Gastrocnemius medialis (tissue), 4 donors: Measurements from ENCODE around the gene MBNL1.

Source experiments
- POLR2A ChIP-seq, 2 donors: fragments of 450-650 bp; IDR thresholded peaks; one replicate each; pipeline ENCODE4 v1.6.1; 2017; ENCODE audit warnings: antibody characterized with exemption in 2 of 2, mild to moderate bottlenecking in 2 of 2, moderate library complexity in 2 of 2
- TF ChIP-seq, protein P1 (sequence below), 5 experiments: fragments of 450-650 bp in 3 of 5; fragments of 200-600 bp in 2 of 5; sonication (generic) in 2 of 5; IDR thresholded peaks in 4 of 5; conservative IDR thresholded peaks in 1 of 5; 1 replicate in 4 of 5; 2 replicates in 1 of 5; pipeline ENCODE4 v1.5.1; 2016 to 2019; ENCODE audit warnings: antibody characterized with exemption in 5 of 5, mild to moderate bottlenecking in 3 of 5, moderate library complexity in 3 of 5

DNA sequence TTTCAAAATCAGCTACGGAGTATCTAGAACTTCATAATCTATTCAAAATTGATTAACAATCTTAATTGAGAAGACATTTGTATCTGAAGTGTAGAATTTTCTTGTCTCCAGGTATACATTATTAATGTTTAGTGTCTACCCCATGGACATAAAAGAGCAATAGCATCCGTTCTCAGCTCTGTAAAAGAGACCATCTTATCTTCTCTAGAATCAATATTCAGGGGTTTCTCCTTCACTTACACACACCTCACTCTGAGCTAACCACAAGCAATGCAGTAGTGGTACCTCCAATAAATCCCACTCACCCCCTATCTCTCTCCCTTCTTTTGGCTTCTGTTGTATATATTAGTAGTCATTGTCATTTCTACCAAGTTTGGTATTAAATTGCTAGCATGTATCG lies 16.2 kb downstream of the MBNL1 start:
- TF ChIP-seq, protein P1, sequence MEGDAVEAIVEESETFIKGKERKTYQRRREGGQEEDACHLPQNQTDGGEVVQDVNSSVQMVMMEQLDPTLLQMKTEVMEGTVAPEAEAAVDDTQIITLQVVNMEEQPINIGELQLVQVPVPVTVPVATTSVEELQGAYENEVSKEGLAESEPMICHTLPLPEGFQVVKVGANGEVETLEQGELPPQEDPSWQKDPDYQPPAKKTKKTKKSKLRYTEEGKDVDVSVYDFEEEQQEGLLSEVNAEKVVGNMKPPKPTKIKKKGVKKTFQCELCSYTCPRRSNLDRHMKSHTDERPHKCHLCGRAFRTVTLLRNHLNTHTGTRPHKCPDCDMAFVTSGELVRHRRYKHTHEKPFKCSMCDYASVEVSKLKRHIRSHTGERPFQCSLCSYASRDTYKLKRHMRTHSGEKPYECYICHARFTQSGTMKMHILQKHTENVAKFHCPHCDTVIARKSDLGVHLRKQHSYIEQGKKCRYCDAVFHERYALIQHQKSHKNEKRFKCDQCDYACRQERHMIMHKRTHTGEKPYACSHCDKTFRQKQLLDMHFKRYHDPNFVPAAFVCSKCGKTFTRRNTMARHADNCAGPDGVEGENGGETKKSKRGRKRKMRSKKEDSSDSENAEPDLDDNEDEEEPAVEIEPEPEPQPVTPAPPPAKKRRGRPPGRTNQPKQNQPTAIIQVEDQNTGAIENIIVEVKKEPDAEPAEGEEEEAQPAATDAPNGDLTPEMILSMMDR (IDR thresholded peaks at IDR 0.05 in 4 of 5, conservative IDR thresholded peaks at IDR 0.05 in 1 of 5): no peak
- no peak for TF ChIP-seq POLR2A (IDR thresholded peaks at IDR 0.05)
